Neuronal stem cell (in vitro differentiated cells): ENCODE data around the gene IGSF9.

Experiments used
- DNase-seq: peaks from one replicate; pipeline ENCODE4 v3.0.0-alpha.2; 2013; ENCODE audit warnings: low spot score
- H2AFZ ChIP-seq: one replicate; pipeline ENCODE4 v1.6.1; 2013; ENCODE audit warnings: mild to moderate bottlenecking, low read length, inconsistent platforms
- H2AK5ac ChIP-seq: 2 replicates; pipeline ENCODE4 v1.6.1; 2013; ENCODE audit warnings: low read depth, mild to moderate bottlenecking, inconsistent platforms, low read length, moderate library complexity, mixed read lengths
- H2BK120ac ChIP-seq: 2 replicates; pipeline ENCODE4 v1.6.1; 2013; ENCODE audit warnings: low read depth, mild to moderate bottlenecking, inconsistent platforms, low read length, moderate library complexity, mixed read lengths
- H2BK12ac ChIP-seq: one replicate; pipeline ENCODE4 v1.6.1; 2013; ENCODE audit warnings: low read length, inconsistent platforms
- H2BK15ac ChIP-seq: 2 replicates; pipeline ENCODE4 v1.6.1; 2013; ENCODE audit warnings: mild to moderate bottlenecking, low read length, inconsistent platforms, mixed read lengths
- H2BK5ac ChIP-seq: one replicate; pipeline ENCODE4 v1.6.1; 2013; ENCODE audit warnings: inconsistent platforms, mild to moderate bottlenecking, low read length, moderate library complexity
- H3K14ac ChIP-seq: one replicate; pipeline ENCODE4 v1.6.1; 2013; ENCODE audit warnings: low read length, inconsistent platforms
- H3K18ac ChIP-seq: 2 replicates; pipeline ENCODE4 v1.6.1; 2013; ENCODE audit warnings: low read length, inconsistent platforms
- H3K23ac ChIP-seq: 2 replicates; pipeline ENCODE4 v1.6.1; 2013; ENCODE audit warnings: low read depth, mild to moderate bottlenecking, mixed read lengths, low read length, inconsistent platforms; ENCODE audit not compliant: poor library complexity
- H3K27ac ChIP-seq: replicated peaks from 3 replicates; pipeline ENCODE4 v1.5.1; 2013; ENCODE audit warnings: low read length, inconsistent platforms
- H3K27me3 ChIP-seq, 3 experiments: 2 replicates each; pipeline ENCODE4 v1.6.1; 2013; ENCODE audit warnings: low read length in 3 of 3, mild to moderate bottlenecking in 2 of 3, inconsistent platforms in 1 of 3, low read depth in 1 of 3, mixed read lengths in 1 of 3, moderate library complexity in 1 of 3; ENCODE audit not compliant: control insufficient read depth in 3 of 3, insufficient read depth in 3 of 3
- H3K36me3 ChIP-seq, 2 donors: replicated peaks in 1 of 2; 2 replicates each; pipeline ENCODE4 v1.6.1; 2013; ENCODE audit warnings: low read length in 2 of 2; ENCODE audit not compliant: control insufficient read depth in 2 of 2, insufficient read depth in 2 of 2
- H3K4ac ChIP-seq: 2 replicates; pipeline ENCODE4 v1.6.1; 2013; ENCODE audit warnings: inconsistent platforms, mild to moderate bottlenecking, low read length, moderate library complexity
- H3K4me1 ChIP-seq, 2 donors: 1 replicate in 1 of 2; 2 replicates in 1 of 2; pipeline ENCODE4 v1.6.1; 2013; ENCODE audit warnings: low read length in 2 of 2, low read depth in 1 of 2; ENCODE audit not compliant: control insufficient read depth in 2 of 2, insufficient read depth in 1 of 2
- H3K4me2 ChIP-seq: one replicate; pipeline ENCODE4 v1.6.1; 2013; ENCODE audit warnings: mild to moderate bottlenecking, low read length, inconsistent platforms; ENCODE audit not compliant: insufficient read depth, poor library complexity, severe bottlenecking
- H3K4me3 ChIP-seq, 2 donors: 2 replicates each; pipeline ENCODE4 v1.5.1; 2013; ENCODE audit warnings: low read length in 2 of 2, mild to moderate bottlenecking in 2 of 2, inconsistent platforms in 1 of 2, moderate library complexity in 1 of 2
- H3K79me1 ChIP-seq: one replicate; pipeline ENCODE4 v1.6.1; 2013; ENCODE audit warnings: low read depth, mild to moderate bottlenecking, inconsistent platforms, low read length, moderate library complexity
- H3K9ac ChIP-seq: one replicate; pipeline ENCODE4 v1.6.1; 2013; ENCODE audit warnings: mild to moderate bottlenecking, low read depth, low read length, inconsistent platforms; ENCODE audit not compliant: poor library complexity
- H3K9me3 ChIP-seq, 2 donors: replicated peaks in 1 of 2; 2 replicates each; pipeline versions ENCODE3 to v1.6.1; 2013; ENCODE audit warnings: low read length in 2 of 2, mild to moderate bottlenecking in 2 of 2, inconsistent platforms in 1 of 2, low read depth in 1 of 2, mixed read lengths in 1 of 2, moderate library complexity in 1 of 2; ENCODE audit not compliant: control insufficient read depth in 2 of 2, insufficient read depth in 1 of 2
- H4K8ac ChIP-seq: one replicate; pipeline ENCODE4 v1.6.1; 2013; ENCODE audit warnings: low read depth, mild to moderate bottlenecking, inconsistent platforms, low read length, moderate library complexity
- H4K91ac ChIP-seq: one replicate; pipeline ENCODE4 v1.6.1; 2013; ENCODE audit warnings: low read length, low read depth, mild to moderate bottlenecking, inconsistent platforms; ENCODE audit not compliant: poor library complexity
- WGBS, 2 donors: extraction: QIAGEN DNeasy Blood & Tissue Kit; methylation state at CpG; one replicate each; pipeline ENCODE4 v1.1.7; 2013; ENCODE audit warnings: missing lambda C conversion rate in 2 of 2, mixed read lengths in 1 of 2; ENCODE audit not compliant: insufficient read length in 2 of 2, insufficient replicate concordance in 1 of 2; ENCODE audit errors: extremely low coverage in 2 of 2; 5-methylcytosine and 5-hydroxymethylcytosine counted together

The IGSF9 gene

GRCh38 chr1:159881622-159882526 lies 63.5 kb downstream of the IGSF9 start:
- H2AFZ ChIP-seq: no peak overlapping the region
- H3K4me3 ChIP-seq: no peak overlapping the region
- H3K9ac ChIP-seq: no peak overlapping the region
- H3K36me3 ChIP-seq: no peaks in the 10 kb centered on the region
- H4K8ac ChIP-seq: no peak overlapping the region
- peaks cover 0 to 35% (median 0%) of the 10 kb centered on the region in 3 experiments for H3K27me3 ChIP-seq
- no peak overlapping the region for H2BK12ac ChIP-seq
- no peak overlapping the region for H4K91ac ChIP-seq
- no peak overlapping the region for H3K23ac ChIP-seq
- no peak overlapping the region for H3K4ac ChIP-seq
- no peaks in the 10 kb centered on the region for H3K4me1 ChIP-seq
- no peak overlapping the region for H3K14ac ChIP-seq
- WGBS, 2 donors: no CpG with 5 or more reads among the region's 6 CpGs
- no peak overlapping the region for H2AK5ac ChIP-seq
- no peak overlapping the region for H3K27ac ChIP-seq
- no peak overlapping the region for H2BK120ac ChIP-seq
- DNase-seq: no peak
- no peak overlapping the region for H2BK15ac ChIP-seq
- no peaks in the 10 kb centered on the region for H3K9me3 ChIP-seq
- no peaks in the 10 kb centered on the region for H3K79me1 ChIP-seq
- no peak overlapping the region for H2BK5ac ChIP-seq
- H3K18ac ChIP-seq: no peak overlapping the region
- H3K4me2 ChIP-seq: no peak overlapping the region

DNA sequence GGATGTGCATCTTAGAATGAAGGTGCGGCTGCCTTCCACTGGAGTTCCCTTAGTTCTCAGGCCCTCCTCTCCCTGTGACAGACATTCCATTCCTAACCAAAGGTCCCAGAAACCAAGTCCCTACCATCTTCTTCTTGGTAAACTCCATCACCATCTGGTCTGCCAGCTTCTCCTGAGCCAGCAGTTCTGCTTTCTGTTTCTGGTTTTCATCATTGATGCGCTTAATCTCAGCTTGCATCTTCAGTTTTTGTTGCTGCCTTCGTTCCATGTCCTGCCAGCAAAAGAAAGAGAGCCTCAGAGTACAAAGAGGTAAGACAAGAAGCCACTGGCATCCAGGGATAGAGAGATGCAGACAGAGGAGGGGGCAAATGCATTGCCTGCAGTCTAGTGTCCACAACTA lies 65.0 kb downstream of the IGSF9 start:
- Histone ChIP-seq H3K27me3 (peaks cover 0 to 32% (median 0%) of the 10 kb centered on the region in 3 experiments), H2BK15ac (no peak overlapping the region), H2AK5ac (no peak overlapping the region), H3K27ac (no peak overlapping the region), H2BK12ac (no peak overlapping the region), H3K9ac (no peak overlapping the region), H3K4ac (no peak overlapping the region), H3K36me3 (no peaks in the 10 kb centered on the region), H2BK5ac (no peak overlapping the region), H3K23ac (no peak overlapping the region), H3K4me2 (no peak overlapping the region), H3K4me1 (no peaks in the 10 kb centered on the region), H3K79me1 (no peaks in the 10 kb centered on the region), H2AFZ (no peak overlapping the region), H3K18ac (no peak overlapping the region), H3K4me3 (no peak overlapping the region), H4K91ac (no peak overlapping the region), H3K14ac (no peak overlapping the region), H4K8ac (no peak overlapping the region), H3K9me3 (no peaks in the 10 kb centered on the region), H2BK120ac (no peak overlapping the region)
- DNase-seq: no peak
- WGBS, 2 donors: no CpG with 5 or more reads among the region's 3 CpGs

GRCh38 chr1:159879977-159880376 lies 65.4 kb downstream of the IGSF9 start:
- no peaks in the 10 kb centered on the region for H3K9me3 ChIP-seq
- H3K79me1 ChIP-seq: no peaks in the 10 kb centered on the region
- H2BK15ac ChIP-seq: no peak overlapping the region
- no peak overlapping the region for H3K27ac ChIP-seq
- H3K4me3 ChIP-seq: no peak overlapping the region
- no peak overlapping the region for H4K91ac ChIP-seq
- no peak overlapping the region for H3K4me2 ChIP-seq
- no peak overlapping the region for H4K8ac ChIP-seq
- no peaks in the 10 kb centered on the region for H3K4me1 ChIP-seq
- H3K14ac ChIP-seq: no peak overlapping the region
- no peak overlapping the region for H3K23ac ChIP-seq
- H2AK5ac ChIP-seq: no peak overlapping the region
- no peaks in the 10 kb centered on the region for H3K36me3 ChIP-seq
- peaks cover 0 to 36% (median 0%) of the 10 kb centered on the region in 3 experiments for H3K27me3 ChIP-seq
- no peak overlapping the region for H3K4ac ChIP-seq
- H2BK5ac ChIP-seq: no peak overlapping the region
- H3K9ac ChIP-seq: no peak overlapping the region
- no peak overlapping the region for H3K18ac ChIP-seq
- H2BK120ac ChIP-seq: no peak overlapping the region
- H2AFZ ChIP-seq: no peak overlapping the region
- H2BK12ac ChIP-seq: no peak overlapping the region
- no CpG with 5 or more reads among the region's 4 CpGs for WGBS, 2 donors
- no peak for DNase-seq

DNA sequence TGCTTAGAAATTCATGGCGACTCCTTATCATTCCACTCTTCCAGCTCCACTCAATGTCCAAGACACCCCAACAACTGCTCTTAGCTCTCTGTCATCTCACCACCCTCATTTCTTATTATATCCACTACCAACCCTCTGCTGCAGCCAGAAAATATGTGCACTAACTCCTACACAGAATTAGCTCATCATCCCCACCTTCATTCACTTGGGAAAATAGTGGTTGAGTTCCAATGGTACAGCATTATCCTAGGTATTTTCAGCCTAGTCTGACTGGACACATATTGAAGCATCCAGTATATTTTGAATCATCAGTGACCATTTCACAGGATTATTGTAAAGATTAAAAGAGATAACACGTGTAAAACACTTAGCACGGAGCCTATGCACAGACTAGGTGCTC lies 66.3 kb downstream of the IGSF9 start:
- Histone ChIP-seq H3K9ac (no peak overlapping the region), H3K18ac (no peak overlapping the region), H2AFZ (no peak overlapping the region), H2BK120ac (no peak overlapping the region), H3K14ac (no peak overlapping the region), H3K9me3 (no peaks in the 10 kb centered on the region), H3K4me3 (no peak overlapping the region), H3K4ac (no peak overlapping the region), H2BK12ac (no peak overlapping the region), H4K8ac (no peak overlapping the region), H2AK5ac (no peak overlapping the region), H3K4me1 (no peaks in the 10 kb centered on the region), H2BK5ac (no peak overlapping the region), H3K27ac (no peak overlapping the region), H3K36me3 (no peaks in the 10 kb centered on the region), H3K23ac (no peak overlapping the region), H3K4me2 (no peak overlapping the region), H3K79me1 (no peaks in the 10 kb centered on the region), H2BK15ac (no peak overlapping the region), H4K91ac (no peak overlapping the region), H3K27me3 (peaks cover 0 to 38% (median 0%) of the 10 kb centered on the region in 3 experiments)
- no peak for DNase-seq
- WGBS, 2 donors: no CpG with 5 or more reads among the region's 3 CpGs
